HepG2 (cell line): Measurements from ENCODE around the gene ZNF174. TPM values are rescaled to one million over a fixed set of nuclear protein-coding genes. Genes with fewer than 3 reads are reported as not detected.

ENCODE experiments used
- FOXA1 ChIP-seq, 2 experiments: fragments of 450-650 bp in 1 of 2; sonication (generic) in 1 of 2; formaldehyde crosslinking in 1 of 2; IDR thresholded peaks; 2 replicates each; pipeline versions ENCODE4 v1.4.0 to v1.6.1; 2016 to 2020; ENCODE audit warnings: missing genetic modification reagents in 1 of 2
- GFI1 ChIP-seq: sonication (generic); formaldehyde crosslinking; IDR thresholded peaks from 2 replicates; pipeline ENCODE4 v1.5.0; 2020; ENCODE audit warnings: missing genetic modification reagents, mild to moderate bottlenecking, borderline replicate concordance
- GLI4 ChIP-seq: sonication (generic); formaldehyde crosslinking; IDR thresholded peaks from 2 replicates; pipeline ENCODE4 v1.5.1; 2020; ENCODE audit warnings: missing genetic modification reagents, mild to moderate bottlenecking, moderate library complexity, borderline replicate concordance
- IKZF4 ChIP-seq: sonication (generic); formaldehyde crosslinking; IDR thresholded peaks from 2 replicates; pipeline ENCODE4 v1.5.1; 2020; ENCODE audit warnings: borderline replicate concordance, mild to moderate bottlenecking, low read depth, missing genetic modification reagents; ENCODE audit errors: not compliant biosample characterization
- KDM2A ChIP-seq: sonication (generic); formaldehyde crosslinking; IDR thresholded peaks from 2 replicates; pipeline ENCODE4 v1.4.0; 2020; ENCODE audit warnings: low read depth, missing genetic modification reagents, borderline replicate concordance
- KMT2B ChIP-seq: IDR thresholded peaks from 2 replicates; pipeline ENCODE4 v1.6.1; 2016; ENCODE audit warnings: missing genetic modification reagents, missing compliant biosample characterization
- MATR3 ChIP-seq: sonication (generic); formaldehyde crosslinking; IDR thresholded peaks from 2 replicates; pipeline ENCODE4 v1.4.0; 2020; ENCODE audit warnings: missing genetic modification reagents
- RARG ChIP-seq: sonication (generic); formaldehyde crosslinking; IDR thresholded peaks from 2 replicates; pipeline ENCODE4 v1.4.0; 2020; ENCODE audit warnings: low read depth, mild to moderate bottlenecking, missing genetic modification reagents
- SIN3A ChIP-seq: IDR thresholded peaks from 2 replicates; pipeline ENCODE4 v1.6.1; 2011; ENCODE audit warnings: low read depth, mild to moderate bottlenecking, control low read depth, low read length, borderline replicate concordance
- SOX5 ChIP-seq: IDR thresholded peaks from 2 replicates; pipeline ENCODE4 v1.6.1; 2016; ENCODE audit warnings: borderline replicate concordance
- TBX3 ChIP-seq: fragments of 450-650 bp; IDR thresholded peaks from 2 replicates; pipeline ENCODE4 v1.6.1; 2017; ENCODE audit warnings: antibody characterized with exemption, mild to moderate bottlenecking, inconsistent platforms, borderline replicate concordance
- ZFAT ChIP-seq: sonication (generic); formaldehyde crosslinking; conservative IDR thresholded peaks from 2 replicates; pipeline ENCODE4 v1.8.1; 2023; ENCODE audit warnings: missing genetic modification reagents, inconsistent platforms
- ZMYM3 ChIP-seq: sonication (generic); formaldehyde crosslinking; IDR thresholded peaks from 2 replicates; pipeline ENCODE4 v1.5.1; 2020; ENCODE audit warnings: mild to moderate bottlenecking, missing genetic modification reagents
- ZMYM4 ChIP-seq: sonication (generic); formaldehyde crosslinking; IDR thresholded peaks from 2 replicates; pipeline ENCODE4 v1.8.1; 2023; ENCODE audit warnings: mild to moderate bottlenecking, missing genetic modification reagents
- ZNF432 ChIP-seq: sonication (generic); formaldehyde crosslinking; IDR thresholded peaks from 2 replicates; pipeline ENCODE4 v1.5.0; 2020; ENCODE audit warnings: missing genetic modification reagents, mild to moderate bottlenecking, borderline replicate concordance
- polyA plus RNA-seq, 8 experiments: library from polyadenylated mRNA; depleted of rRNA in 3 of 8; stranded (reverse) in 7 of 8; unstranded in 1 of 8; fragments of >200 nt; fragmentation: Illumina TruSeq in 4 of 8; extraction: Trizol in 4 of 8; gene quantifications; 2 replicates each; pipeline versions ENCODE4 v1.2.1 to v1.2.3, GENCODE V29; 2011 to 2016; ENCODE audit warnings: low read depth in 4 of 8, missing spikeins in 1 of 8, mixed read lengths in 1 of 8; ENCODE audit not compliant: insufficient read depth in 1 of 8
- total RNA-seq, 5 experiments: library from RNA; depleted of rRNA; stranded (reverse); fragments of >200 nt; fragmentation: Illumina TruSeq; extraction: Trizol; gene quantifications; 2 replicates each; pipeline ENCODE4 v1.2.3, GENCODE V29; 2016; ENCODE audit warnings: low read depth in 1 of 5
- TF ChIP-seq, protein P1 (sequence below): sonication (generic); formaldehyde crosslinking; IDR thresholded peaks from 2 replicates; pipeline ENCODE4 v1.9.0; 2021; ENCODE audit warnings: missing genetic modification reagents, borderline replicate concordance
- TF ChIP-seq, protein P2 (sequence below): sonication (generic); formaldehyde crosslinking; IDR thresholded peaks from 2 replicates; pipeline ENCODE4 v1.8.1; 2023; ENCODE audit warnings: mild to moderate bottlenecking, moderate library complexity, missing genetic modification reagents
- TF ChIP-seq, protein P3 (sequence below): sonication (generic); formaldehyde crosslinking; IDR thresholded peaks from 2 replicates; pipeline ENCODE4 v1.8.1; 2023; ENCODE audit warnings: mild to moderate bottlenecking, inconsistent platforms, moderate library complexity, missing genetic modification reagents, borderline replicate concordance
- TF ChIP-seq, protein P4 (sequence below): sonication (generic); formaldehyde crosslinking; IDR thresholded peaks from 2 replicates; pipeline ENCODE4 v1.4.0; 2020; ENCODE audit warnings: missing genetic modification reagents, borderline replicate concordance

Gene ZNF174
- total and polyA plus RNA-seq, 2 of the 13 experiments (the other 11 are each of a cell fraction or from before 2014, with no cell fraction given) = 8.3 to 10.6 TPM

DNA sequence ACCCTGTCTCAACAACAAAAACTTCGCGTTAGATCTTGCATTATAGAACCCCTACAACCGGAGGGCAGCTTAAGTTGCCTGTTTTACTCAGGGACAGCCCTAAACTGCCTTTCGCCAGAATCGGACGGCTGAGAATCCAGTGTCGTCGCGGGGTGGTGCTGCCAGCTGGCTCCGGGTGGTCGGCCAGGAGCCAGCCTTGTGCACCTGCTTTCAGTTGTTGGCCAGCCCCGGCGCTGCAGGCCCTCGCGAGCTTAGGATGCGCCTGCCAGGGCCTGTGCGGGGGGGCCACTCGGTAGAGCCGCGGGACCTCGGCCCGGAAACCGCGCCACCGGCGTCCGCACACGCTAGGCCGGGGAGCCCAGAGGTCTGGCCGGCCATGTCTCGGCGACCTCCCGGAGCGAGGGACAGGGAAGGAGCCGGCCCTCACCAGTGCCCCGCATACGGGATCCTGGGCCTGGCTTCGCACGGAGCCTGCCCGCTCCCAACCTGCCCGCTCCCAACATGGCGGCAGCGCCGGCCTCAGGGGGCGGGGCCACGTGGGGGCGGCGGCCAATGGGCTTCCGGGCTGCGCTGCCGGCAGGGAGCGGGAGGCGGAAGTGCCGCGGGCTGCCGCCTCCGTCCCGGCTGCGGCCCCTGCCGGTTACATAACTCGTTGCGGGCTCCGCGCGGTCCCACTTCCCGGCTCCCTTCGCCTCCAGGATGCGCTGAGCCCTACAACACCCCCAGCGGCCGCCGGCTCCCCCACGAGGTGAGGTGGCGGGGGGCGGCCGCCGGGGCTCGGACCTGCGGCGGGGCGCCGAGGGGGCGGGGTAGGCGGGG lies 56.6 kb downstream of the ZNF174 start (continued):
- TF ChIP-seq SIN3A = peak; percentile 75; the same call in 1 of the 2 replicates
- no peak for TF ChIP-seq FOXA1 (IDR thresholded peaks at IDR 0.05)
- TF ChIP-seq FOXA1 (CRISPR knock-in tag; IDR thresholded peaks at IDR 0.05) = peak; percentile 3; the same call in 1 of the 2 replicates
- TF ChIP-seq ZFAT (CRISPR knock-in tag) = 0 out of 2 replicates have a peak, but pooled peaks have one; percentile 29
- TF ChIP-seq GLI4 (CRISPR knock-in tag) = peak; percentile 89; the same call in 1 of the 2 replicates
- TF ChIP-seq MATR3 = no peak
- TF ChIP-seq KDM2A (CRISPR knock-in tag) = peak; percentile 91
- peak; percentile 38; the same call in 1 of the 2 replicates for TF ChIP-seq GFI1
- peak; percentile 67 for TF ChIP-seq KMT2B (CRISPR knock-in tag)
- TF ChIP-seq, protein P1, sequence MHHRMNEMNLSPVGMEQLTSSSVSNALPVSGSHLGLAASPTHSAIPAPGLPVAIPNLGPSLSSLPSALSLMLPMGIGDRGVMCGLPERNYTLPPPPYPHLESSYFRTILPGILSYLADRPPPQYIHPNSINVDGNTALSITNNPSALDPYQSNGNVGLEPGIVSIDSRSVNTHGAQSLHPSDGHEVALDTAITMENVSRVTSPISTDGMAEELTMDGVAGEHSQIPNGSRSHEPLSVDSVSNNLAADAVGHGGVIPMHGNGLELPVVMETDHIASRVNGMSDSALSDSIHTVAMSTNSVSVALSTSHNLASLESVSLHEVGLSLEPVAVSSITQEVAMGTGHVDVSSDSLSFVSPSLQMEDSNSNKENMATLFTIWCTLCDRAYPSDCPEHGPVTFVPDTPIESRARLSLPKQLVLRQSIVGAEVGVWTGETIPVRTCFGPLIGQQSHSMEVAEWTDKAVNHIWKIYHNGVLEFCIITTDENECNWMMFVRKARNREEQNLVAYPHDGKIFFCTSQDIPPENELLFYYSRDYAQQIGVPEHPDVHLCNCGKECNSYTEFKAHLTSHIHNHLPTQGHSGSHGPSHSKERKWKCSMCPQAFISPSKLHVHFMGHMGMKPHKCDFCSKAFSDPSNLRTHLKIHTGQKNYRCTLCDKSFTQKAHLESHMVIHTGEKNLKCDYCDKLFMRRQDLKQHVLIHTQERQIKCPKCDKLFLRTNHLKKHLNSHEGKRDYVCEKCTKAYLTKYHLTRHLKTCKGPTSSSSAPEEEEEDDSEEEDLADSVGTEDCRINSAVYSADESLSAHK (CRISPR knock-in tag) = no peak
- peak; percentile 40; the same call in 1 of the 2 replicates for TF ChIP-seq SOX5 (CRISPR knock-in tag)
- TF ChIP-seq, protein P2, sequence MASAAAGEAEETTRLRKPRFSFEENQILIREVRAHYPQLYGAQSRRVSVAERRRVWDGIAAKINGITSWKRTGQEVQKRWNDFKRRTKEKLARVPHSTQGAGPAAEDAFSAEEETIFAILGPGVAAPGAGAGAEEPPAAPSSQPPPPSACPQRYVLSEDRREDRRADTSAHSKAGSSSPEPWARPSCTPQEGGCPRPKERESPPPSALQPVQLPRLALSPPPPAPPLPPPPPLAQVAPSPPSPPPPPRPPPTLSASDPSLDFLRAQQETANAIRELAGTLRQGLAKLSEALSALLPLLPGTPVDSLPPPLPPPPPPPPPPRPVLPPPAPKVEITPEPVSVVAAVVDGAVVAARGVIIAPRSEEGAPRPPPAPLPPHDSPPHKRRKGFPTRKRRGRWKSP = peak; percentile 76
- TF ChIP-seq TBX3 = peak; percentile 32; the same call in 1 of the 2 replicates
- TF ChIP-seq ZMYM3 (CRISPR knock-in tag) = 0 out of 2 replicates have a peak, but pooled peaks have one; percentile 18
- TF ChIP-seq IKZF4 (CRISPR knock-in tag) = peak; percentile 48
- TF ChIP-seq, protein P3, sequence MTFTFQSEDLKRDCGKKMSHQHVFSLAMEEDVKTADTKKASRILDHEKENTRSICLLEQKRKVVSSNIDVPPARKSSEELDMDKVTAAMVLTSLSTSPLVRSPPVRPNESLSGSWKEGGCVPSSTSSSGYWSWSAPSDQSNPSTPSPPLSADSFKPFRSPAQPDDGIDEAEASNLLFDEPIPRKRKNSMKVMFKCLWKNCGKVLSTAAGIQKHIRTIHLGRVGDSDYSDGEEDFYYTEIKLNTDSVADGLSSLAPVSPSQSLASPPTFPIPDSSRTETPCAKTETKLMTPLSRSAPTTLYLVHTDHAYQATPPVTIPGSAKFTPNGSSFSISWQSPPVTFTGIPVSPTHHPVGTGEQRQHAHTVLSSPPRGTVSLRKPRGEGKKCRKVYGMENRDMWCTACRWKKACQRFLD (CRISPR knock-in tag) = peak; percentile 52; the same call in 1 of the 2 replicates
- no peak for TF ChIP-seq RARG (CRISPR knock-in tag)
- no peak for TF ChIP-seq ZNF432 (CRISPR knock-in tag)
- TF ChIP-seq, protein P4, sequence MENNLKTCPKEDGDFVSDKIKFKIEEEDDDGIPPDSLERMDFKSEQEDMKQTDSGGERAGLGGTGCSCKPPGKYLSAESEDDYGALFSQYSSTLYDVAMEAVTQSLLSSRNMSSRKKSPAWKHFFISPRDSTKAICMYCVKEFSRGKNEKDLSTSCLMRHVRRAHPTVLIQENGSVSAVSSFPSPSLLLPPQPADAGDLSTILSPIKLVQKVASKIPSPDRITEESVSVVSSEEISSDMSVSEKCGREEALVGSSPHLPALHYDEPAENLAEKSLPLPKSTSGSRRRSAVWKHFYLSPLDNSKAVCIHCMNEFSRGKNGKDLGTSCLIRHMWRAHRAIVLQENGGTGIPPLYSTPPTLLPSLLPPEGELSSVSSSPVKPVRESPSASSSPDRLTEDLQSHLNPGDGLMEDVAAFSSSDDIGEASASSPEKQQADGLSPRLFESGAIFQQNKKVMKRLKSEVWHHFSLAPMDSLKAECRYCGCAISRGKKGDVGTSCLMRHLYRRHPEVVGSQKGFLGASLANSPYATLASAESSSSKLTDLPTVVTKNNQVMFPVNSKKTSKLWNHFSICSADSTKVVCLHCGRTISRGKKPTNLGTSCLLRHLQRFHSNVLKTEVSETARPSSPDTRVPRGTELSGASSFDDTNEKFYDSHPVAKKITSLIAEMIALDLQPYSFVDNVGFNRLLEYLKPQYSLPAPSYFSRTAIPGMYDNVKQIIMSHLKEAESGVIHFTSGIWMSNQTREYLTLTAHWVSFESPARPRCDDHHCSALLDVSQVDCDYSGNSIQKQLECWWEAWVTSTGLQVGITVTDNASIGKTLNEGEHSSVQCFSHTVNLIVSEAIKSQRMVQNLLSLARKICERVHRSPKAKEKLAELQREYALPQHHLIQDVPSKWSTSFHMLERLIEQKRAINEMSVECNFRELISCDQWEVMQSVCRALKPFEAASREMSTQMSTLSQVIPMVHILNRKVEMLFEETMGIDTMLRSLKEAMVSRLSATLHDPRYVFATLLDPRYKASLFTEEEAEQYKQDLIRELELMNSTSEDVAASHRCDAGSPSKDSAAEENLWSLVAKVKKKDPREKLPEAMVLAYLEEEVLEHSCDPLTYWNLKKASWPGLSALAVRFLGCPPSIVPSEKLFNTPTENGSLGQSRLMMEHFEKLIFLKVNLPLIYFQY (CRISPR knock-in tag) = no peak
- TF ChIP-seq ZMYM4 (CRISPR knock-in tag) = peak; percentile 77
